ENCODE data around the gene GABRB1.

- TF ChIP-seq CTCF (conservative IDR thresholded peaks at IDR 0.05 in 1 of 2, IDR thresholded peaks at IDR 0.05 in 1 of 2; ENCODE audit: extremely low read depth in 1 of 2, insufficient read depth in 1 of 2, low read depth in 1 of 2, low read length in 2 of 2): no peak
- no peak for TF ChIP-seq EZH2 (IDR thresholded peaks at IDR 0.05; ENCODE audit: borderline replicate concordance, low read length)
Measured at GRCh38 chr4:47386561-47387235, 355.3 kb downstream of the GABRB1 start.

Data from mammary epithelial cell (primary cell).